Cardiac fibroblast (primary cell): ENCODE data around the gene SLC25A17.
"Not testable (repeated sequence)": the region's sequence is repeated elsewhere in the genome, so short reads cannot be mapped to it uniquely, and the experiment has no call there.

ENCODE experiments used
- DNase-seq, 2 donors: peaks; one replicate each; pipeline versions ENCODE4 v3.0.0 to v3.0.0-alpha.2; 2010; ENCODE audit warnings: low read depth in 2 of 2
- H3K4me3 ChIP-seq, 2 donors: replicated peaks in 1 of 2; 1 replicate in 1 of 2; 2 replicates in 1 of 2; pipeline ENCODE4 v1.5.1; 2011; ENCODE audit warnings: low read depth in 2 of 2, low read length in 2 of 2, mild to moderate bottlenecking in 2 of 2, moderate library complexity in 1 of 2
- TF ChIP-seq, protein P1 (sequence below): IDR thresholded peaks from one replicate; pipeline ENCODE4 v1.5.1; 2011; ENCODE audit warnings: low read depth, mild to moderate bottlenecking, low read length, inconsistent platforms

Gene SLC25A17

DNA sequence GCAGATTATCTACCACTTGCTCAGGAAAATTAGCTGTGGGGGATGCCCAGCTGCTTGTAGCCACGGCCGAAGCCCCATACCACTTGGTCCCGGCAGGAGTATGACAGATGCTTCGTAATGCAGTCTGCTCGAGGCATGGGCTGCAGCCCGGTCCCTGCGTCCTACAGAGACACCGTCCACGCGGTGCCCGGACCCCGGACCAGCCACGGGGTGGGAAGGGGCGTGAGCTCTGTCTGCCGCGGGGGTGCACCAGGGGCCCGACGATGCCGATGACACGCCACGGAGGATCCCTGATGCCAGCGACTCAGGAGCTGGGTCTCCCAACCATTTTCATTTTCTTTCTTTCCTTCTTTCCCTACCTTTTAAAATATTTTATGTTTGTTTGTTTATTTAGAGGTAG is 30.0 kb downstream of the SLC25A17 start:
- H3K4me3 ChIP-seq: no peak overlapping the region
- no peak for DNase-seq
- TF ChIP-seq, protein P1, sequence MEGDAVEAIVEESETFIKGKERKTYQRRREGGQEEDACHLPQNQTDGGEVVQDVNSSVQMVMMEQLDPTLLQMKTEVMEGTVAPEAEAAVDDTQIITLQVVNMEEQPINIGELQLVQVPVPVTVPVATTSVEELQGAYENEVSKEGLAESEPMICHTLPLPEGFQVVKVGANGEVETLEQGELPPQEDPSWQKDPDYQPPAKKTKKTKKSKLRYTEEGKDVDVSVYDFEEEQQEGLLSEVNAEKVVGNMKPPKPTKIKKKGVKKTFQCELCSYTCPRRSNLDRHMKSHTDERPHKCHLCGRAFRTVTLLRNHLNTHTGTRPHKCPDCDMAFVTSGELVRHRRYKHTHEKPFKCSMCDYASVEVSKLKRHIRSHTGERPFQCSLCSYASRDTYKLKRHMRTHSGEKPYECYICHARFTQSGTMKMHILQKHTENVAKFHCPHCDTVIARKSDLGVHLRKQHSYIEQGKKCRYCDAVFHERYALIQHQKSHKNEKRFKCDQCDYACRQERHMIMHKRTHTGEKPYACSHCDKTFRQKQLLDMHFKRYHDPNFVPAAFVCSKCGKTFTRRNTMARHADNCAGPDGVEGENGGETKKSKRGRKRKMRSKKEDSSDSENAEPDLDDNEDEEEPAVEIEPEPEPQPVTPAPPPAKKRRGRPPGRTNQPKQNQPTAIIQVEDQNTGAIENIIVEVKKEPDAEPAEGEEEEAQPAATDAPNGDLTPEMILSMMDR: no peak

DNA sequence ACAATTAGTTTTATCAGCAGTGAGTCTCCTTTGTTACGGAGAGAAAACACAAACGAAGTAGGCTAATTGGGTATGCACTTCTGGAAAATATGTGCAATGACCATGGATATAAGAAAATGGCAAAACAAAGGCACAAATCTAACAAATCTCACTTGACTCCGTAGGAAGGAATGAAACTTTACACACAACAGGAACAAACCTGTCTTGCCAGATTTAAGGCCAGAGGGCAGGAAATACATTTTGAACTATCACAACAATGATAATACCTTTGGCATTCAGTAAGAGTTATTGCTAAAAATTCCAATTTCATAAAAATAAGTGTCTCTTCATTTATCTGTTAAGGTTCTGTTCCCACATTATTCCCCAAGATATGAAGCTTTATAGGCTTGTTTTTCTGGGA is 36.6 kb downstream of the SLC25A17 start:
- TF ChIP-seq, protein P1: no peak
- no peak for DNase-seq
- H3K4me3 ChIP-seq: no peak overlapping the region

DNA sequence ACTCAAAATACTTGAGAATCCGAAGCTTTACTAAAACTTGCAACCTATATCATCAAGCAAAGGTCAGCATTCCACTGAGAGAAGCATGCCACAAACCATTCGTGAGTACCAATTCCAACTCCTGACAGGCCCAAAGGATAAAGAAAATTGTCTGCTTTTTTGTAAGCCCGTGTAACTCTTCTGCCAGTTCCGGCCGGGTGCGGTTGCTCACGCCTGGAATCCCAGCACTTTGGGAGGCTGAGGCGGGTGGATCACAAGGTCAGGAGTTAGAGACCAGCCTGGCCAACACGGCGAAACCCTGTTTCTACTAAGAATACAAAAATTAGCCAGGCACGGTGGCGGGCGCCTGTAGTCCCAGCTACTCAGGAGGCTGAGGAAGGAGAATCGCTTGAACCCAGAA is 37.4 kb downstream of the SLC25A17 start:
- not testable (repeated sequence) for DNase-seq, H3K4me3 ChIP-seq

DNA sequence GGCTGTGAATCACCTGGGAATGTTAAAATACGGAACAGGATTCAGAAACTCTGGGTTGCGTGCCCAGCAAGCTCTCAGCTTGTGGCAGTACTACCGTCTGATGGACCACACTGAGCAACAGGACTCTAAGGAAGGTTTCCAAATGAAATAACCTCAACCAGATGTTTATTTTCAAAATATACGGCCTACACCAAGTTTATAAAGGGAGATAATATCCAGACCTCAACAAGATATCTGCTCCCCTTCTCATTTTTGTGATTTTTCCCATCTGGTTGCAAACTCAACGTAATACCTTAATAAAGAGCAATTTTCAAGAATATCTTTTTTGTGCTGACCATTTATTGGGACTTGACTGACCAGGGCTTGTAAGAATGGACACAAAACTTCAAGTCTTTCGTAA is 49.4 kb downstream of the SLC25A17 start:
- TF ChIP-seq, protein P1: no peak
- H3K4me3 ChIP-seq: no peak overlapping the region

DNA sequence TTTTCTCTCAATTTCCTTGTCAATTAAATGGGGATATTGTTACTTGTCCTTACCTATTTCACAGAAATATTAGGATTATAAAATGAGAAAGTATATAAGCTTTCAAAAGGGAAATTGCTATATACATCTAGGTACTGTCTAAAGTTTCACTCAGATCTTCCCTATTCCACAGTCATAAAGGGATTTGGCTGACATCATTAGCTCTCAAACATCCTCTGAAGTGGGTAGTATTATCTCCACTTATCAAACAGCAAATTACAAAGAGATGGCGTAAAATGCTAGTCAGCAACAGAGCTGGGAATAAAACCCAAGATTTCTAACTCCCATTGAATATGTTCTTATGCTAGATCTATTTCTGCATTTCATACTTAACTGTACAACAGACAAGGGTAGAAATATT is 50.9 kb downstream of the SLC25A17 start:
- H3K4me3 ChIP-seq: no peak overlapping the region
- TF ChIP-seq, protein P1: no peak
- no peak for DNase-seq

More for the DNA sequence above, 49.4 kb downstream of the SLC25A17 start:
- DNase-seq: no peak

DNA sequence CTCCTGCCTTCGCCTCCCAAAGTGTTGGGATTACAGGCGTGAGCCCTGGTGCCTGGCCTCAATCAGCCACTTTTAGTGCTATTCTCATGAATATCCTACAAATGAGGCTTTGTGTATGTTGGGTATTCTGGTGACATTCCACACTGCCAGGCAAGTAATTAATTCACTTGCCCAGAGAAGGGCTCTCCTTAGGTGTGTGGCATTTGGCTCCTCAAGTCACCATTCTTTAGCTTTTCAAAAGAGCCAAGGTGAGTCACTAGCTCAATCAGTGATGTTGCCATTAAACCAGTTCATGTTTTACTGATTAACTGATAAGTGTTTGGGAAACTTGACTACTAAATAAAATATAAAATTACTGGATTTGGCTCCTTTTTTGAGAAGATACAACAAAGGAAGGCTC is 52.2 kb downstream of the SLC25A17 start:
- DNase-seq: no peak
- TF ChIP-seq, protein P1: no peak

DNA sequence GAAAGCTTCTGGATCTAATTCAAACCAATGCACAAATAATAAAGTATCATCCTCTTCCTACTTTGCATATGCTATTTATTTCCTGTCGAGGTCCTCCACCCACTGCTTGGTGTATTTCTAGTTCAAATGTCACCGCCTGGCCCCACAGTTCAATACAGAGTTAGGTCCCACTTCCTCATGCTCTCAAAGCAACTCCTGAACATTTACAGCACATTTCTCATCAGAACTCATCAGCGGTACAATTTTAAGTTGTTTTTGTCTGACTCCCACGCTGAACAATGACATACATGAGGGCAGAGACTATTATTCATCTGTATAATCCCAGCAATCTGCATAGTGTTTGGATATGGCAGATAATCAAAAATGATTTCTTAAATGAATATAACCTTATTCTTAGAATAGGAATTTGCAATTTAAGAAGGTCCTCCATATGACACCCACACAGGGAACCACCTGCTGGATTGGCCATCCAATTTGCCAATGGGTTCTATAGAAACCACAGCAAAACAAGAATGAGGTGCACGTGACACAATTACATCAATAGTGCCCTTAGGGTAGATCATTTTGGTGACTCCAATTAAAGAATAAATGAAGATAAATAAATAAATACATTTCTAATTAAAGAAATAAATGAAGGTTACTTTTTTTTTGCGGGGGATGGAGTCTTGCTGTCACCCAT is 54.2 kb downstream of the SLC25A17 start:
- TF ChIP-seq, protein P1: no peak
- peak in 1 of 2 donors; percentile 8 for DNase-seq

More for the DNA sequence above, 52.2 kb downstream of the SLC25A17 start:
- H3K4me3 ChIP-seq: no peak overlapping the region

More for the DNA sequence above, 54.2 kb downstream of the SLC25A17 start:
- no peak overlapping the region for H3K4me3 ChIP-seq
